HepG2 (cell line): Measurements from ENCODE around the gene CCDC57. TPM values are rescaled to one million over a fixed set of nuclear protein-coding genes. Genes with fewer than 3 reads are reported as not detected.

Source experiments
- ATAD3A ChIP-seq: sonication (generic); formaldehyde crosslinking; IDR thresholded peaks from 2 replicates; pipeline ENCODE4 v1.4.0; 2020; ENCODE audit warnings: missing genetic modification reagents
- EEA1 ChIP-seq: sonication (generic); formaldehyde crosslinking; IDR thresholded peaks from 2 replicates; pipeline ENCODE4 v1.5.1; 2020; ENCODE audit warnings: mild to moderate bottlenecking, missing genetic modification reagents, borderline replicate concordance
- FOXA1 ChIP-seq, 2 experiments: fragments of 450-650 bp in 1 of 2; sonication (generic) in 1 of 2; formaldehyde crosslinking in 1 of 2; IDR thresholded peaks; 2 replicates each; pipeline versions ENCODE4 v1.4.0 to v1.6.1; 2016 to 2020; ENCODE audit warnings: missing genetic modification reagents in 1 of 2
- GPN1 ChIP-seq: sonication (generic); formaldehyde crosslinking; IDR thresholded peaks from 2 replicates; pipeline ENCODE4 v1.5.1; 2020; ENCODE audit warnings: missing genetic modification reagents, borderline replicate concordance
- HDAC2 ChIP-seq: sonication (generic); formaldehyde crosslinking; IDR thresholded peaks from 2 replicates; pipeline ENCODE4 v1.4.0; 2020; ENCODE audit warnings: missing genetic modification reagents
- HNRNPL ChIP-seq: fragments of 200-400 bp; formaldehyde crosslinking; IDR thresholded peaks from 2 replicates; pipeline ENCODE4 v1.6.1; 2017; ENCODE audit warnings: mild to moderate bottlenecking, low read depth, low read length
- HOXA9 ChIP-seq: sonication (generic); formaldehyde crosslinking; IDR thresholded peaks from 2 replicates; pipeline ENCODE4 v1.8.1; 2022; ENCODE audit warnings: missing genetic modification reagents, mild to moderate bottlenecking, moderate library complexity, borderline replicate concordance
- ISX ChIP-seq: sonication (generic); formaldehyde crosslinking; conservative IDR thresholded peaks from 2 replicates; pipeline ENCODE4 v1.5.0; 2020; ENCODE audit warnings: missing genetic modification reagents
- KDM6A ChIP-seq: IDR thresholded peaks from 2 replicates; pipeline ENCODE4 v1.6.1; 2016; ENCODE audit warnings: low read depth
- LBX2 ChIP-seq: sonication (generic); formaldehyde crosslinking; IDR thresholded peaks from 2 replicates; pipeline ENCODE4 v1.5.0; 2020; ENCODE audit warnings: missing genetic modification reagents, mild to moderate bottlenecking, borderline replicate concordance
- MEIS2 ChIP-seq: sonication (generic); formaldehyde crosslinking; IDR thresholded peaks from 2 replicates; pipeline ENCODE4 v1.9.0; 2021; ENCODE audit warnings: mild to moderate bottlenecking, missing genetic modification reagents
- NFIB ChIP-seq: sonication (generic); formaldehyde crosslinking; IDR thresholded peaks from 2 replicates; pipeline ENCODE4 v1.9.0; 2021; ENCODE audit warnings: missing genetic modification reagents, mild to moderate bottlenecking, borderline replicate concordance
- PHF20 ChIP-seq: sonication (generic); formaldehyde crosslinking; IDR thresholded peaks from 2 replicates; pipeline ENCODE4 v1.5.0; 2020; ENCODE audit warnings: mild to moderate bottlenecking, missing genetic modification reagents
- POLR2A ChIP-seq, 2 experiments: IDR thresholded peaks; 2 replicates each; pipeline ENCODE4 v1.6.1; 2011; ENCODE audit warnings: low read depth in 2 of 2, low read length in 2 of 2, mild to moderate bottlenecking in 1 of 2, moderate library complexity in 1 of 2; ENCODE audit not compliant: insufficient read depth in 1 of 2
- SNRNP70 ChIP-seq: fragments of 200-400 bp; formaldehyde crosslinking; IDR thresholded peaks from 2 replicates; pipeline ENCODE4 v1.6.1; 2017; ENCODE audit warnings: mild to moderate bottlenecking, low read depth, low read length, moderate library complexity
- ZFP37 ChIP-seq: sonication (generic); formaldehyde crosslinking; IDR thresholded peaks from 2 replicates; pipeline ENCODE4 v1.4.0; 2020; ENCODE audit warnings: missing genetic modification reagents, borderline replicate concordance
- ZMYM3 ChIP-seq: sonication (generic); formaldehyde crosslinking; IDR thresholded peaks from 2 replicates; pipeline ENCODE4 v1.5.1; 2020; ENCODE audit warnings: mild to moderate bottlenecking, missing genetic modification reagents
- ZNF136 ChIP-seq: sonication (generic); formaldehyde crosslinking; IDR thresholded peaks from 2 replicates; pipeline ENCODE4 v1.8.1; 2022; ENCODE audit warnings: low read depth, mild to moderate bottlenecking, moderate library complexity, missing genetic modification reagents
- ZNF496 ChIP-seq: sonication (generic); formaldehyde crosslinking; IDR thresholded peaks from 2 replicates; pipeline ENCODE4 v1.8.1; 2023; ENCODE audit warnings: mild to moderate bottlenecking, moderate library complexity, missing genetic modification reagents; ENCODE audit not compliant: insufficient replicate concordance
- ZNF607 ChIP-seq: sonication (generic); formaldehyde crosslinking; IDR thresholded peaks from 2 replicates; pipeline ENCODE4 v1.5.1; 2020; ENCODE audit warnings: missing genetic modification reagents, mild to moderate bottlenecking, borderline replicate concordance
- ZNF616 ChIP-seq: sonication (generic); formaldehyde crosslinking; IDR thresholded peaks from 2 replicates; pipeline ENCODE4 v1.5.0; 2020; ENCODE audit warnings: low read depth, mild to moderate bottlenecking, missing genetic modification reagents
- polyA plus RNA-seq, 8 experiments: library from polyadenylated mRNA; depleted of rRNA in 3 of 8; stranded (reverse) in 7 of 8; unstranded in 1 of 8; fragments of >200 nt; fragmentation: Illumina TruSeq in 4 of 8; extraction: Trizol in 4 of 8; gene quantifications; 2 replicates each; pipeline versions ENCODE4 v1.2.1 to v1.2.3, GENCODE V29; 2011 to 2016; ENCODE audit warnings: low read depth in 4 of 8, missing spikeins in 1 of 8, mixed read lengths in 1 of 8; ENCODE audit not compliant: insufficient read depth in 1 of 8
- total RNA-seq, 5 experiments: library from RNA; depleted of rRNA; stranded (reverse); fragments of >200 nt; fragmentation: Illumina TruSeq; extraction: Trizol; gene quantifications; 2 replicates each; pipeline ENCODE4 v1.2.3, GENCODE V29; 2016; ENCODE audit warnings: low read depth in 1 of 5
- TF ChIP-seq, protein P1 (sequence below): sonication (generic); formaldehyde crosslinking; IDR thresholded peaks from 2 replicates; pipeline ENCODE4 v1.5.0; 2020; ENCODE audit warnings: mild to moderate bottlenecking, missing genetic modification reagents
- TF ChIP-seq, protein P2 (sequence below): sonication (generic); formaldehyde crosslinking; IDR thresholded peaks from 2 replicates; pipeline ENCODE4 v1.4.0; 2020; ENCODE audit warnings: missing genetic modification reagents

The CCDC57 gene
- total and polyA plus RNA-seq, 2 of the 13 experiments (the other 11 are each of a cell fraction or from before 2014, with no cell fraction given): 59.3 to 59.9 TPM

GRCh38 chr17:82239926-82240505 lies 27.4 kb upstream of the CCDC57 start (continued):
- 0 out of 2 replicates have a peak, but pooled peaks have one; percentile 20 for TF ChIP-seq HOXA9 (CRISPR knock-in tag)
- no peak; the same call in 1 of the 2 replicates for TF ChIP-seq LBX2 (CRISPR knock-in tag)
- TF ChIP-seq EEA1 (CRISPR knock-in tag): peak; percentile 7; the same call in 1 of the 2 replicates
- peak; percentile 79 for TF ChIP-seq MEIS2 (CRISPR knock-in tag)
- TF ChIP-seq FOXA1 (IDR thresholded peaks at IDR 0.05): no peak
- 0 out of 2 replicates have a peak, but pooled peaks have one; percentile 3 for TF ChIP-seq FOXA1 (CRISPR knock-in tag; IDR thresholded peaks at IDR 0.05)
- TF ChIP-seq, protein P1, sequence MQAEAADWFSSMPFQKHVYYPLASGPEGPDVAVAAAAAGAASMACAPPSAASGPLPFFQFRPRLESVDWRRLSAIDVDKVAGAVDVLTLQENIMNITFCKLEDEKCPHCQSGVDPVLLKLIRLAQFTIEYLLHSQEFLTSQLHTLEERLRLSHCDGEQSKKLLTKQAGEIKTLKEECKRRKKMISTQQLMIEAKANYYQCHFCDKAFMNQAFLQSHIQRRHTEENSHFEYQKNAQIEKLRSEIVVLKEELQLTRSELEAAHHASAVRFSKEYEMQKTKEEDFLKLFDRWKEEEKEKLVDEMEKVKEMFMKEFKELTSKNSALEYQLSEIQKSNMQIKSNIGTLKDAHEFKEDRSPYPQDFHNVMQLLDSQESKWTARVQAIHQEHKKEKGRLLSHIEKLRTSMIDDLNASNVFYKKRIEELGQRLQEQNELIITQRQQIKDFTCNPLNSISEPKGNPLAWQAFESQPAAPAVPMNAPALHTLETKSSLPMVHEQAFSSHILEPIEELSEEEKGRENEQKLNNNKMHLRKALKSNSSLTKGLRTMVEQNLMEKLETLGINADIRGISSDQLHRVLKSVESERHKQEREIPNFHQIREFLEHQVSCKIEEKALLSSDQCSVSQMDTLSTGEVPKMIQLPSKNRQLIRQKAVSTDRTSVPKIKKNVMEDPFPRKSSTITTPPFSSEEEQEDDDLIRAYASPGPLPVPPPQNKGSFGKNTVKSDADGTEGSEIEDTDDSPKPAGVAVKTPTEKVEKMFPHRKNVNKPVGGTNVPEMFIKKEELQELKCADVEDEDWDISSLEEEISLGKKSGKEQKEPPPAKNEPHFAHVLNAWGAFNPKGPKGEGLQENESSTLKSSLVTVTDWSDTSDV (CRISPR knock-in tag): peak; percentile 64
- TF ChIP-seq HNRNPL: peak; percentile 99
- TF ChIP-seq ISX (CRISPR knock-in tag): no peak
- no peak for TF ChIP-seq ZNF136 (CRISPR knock-in tag)
- TF ChIP-seq ZNF607 (CRISPR knock-in tag): no peak
- TF ChIP-seq HDAC2: peak; percentile 40
- 0 out of 2 replicates have a peak, but pooled peaks have one; percentile 27 for TF ChIP-seq ATAD3A (CRISPR knock-in tag)
- peak; percentile 54; the same call in 1 of the 2 replicates for TF ChIP-seq ZFP37 (CRISPR knock-in tag)
- TF ChIP-seq NFIB (CRISPR knock-in tag): no peak
- peak; percentile 39; the same call in 1 of the 2 replicates for TF ChIP-seq ZMYM3 (CRISPR knock-in tag)
- TF ChIP-seq GPN1: no peak
- no peak; the same call in 1 of the 2 replicates for TF ChIP-seq PHF20 (CRISPR knock-in tag)
- TF ChIP-seq KDM6A (CRISPR knock-in tag): 0 out of 2 replicates have a peak, but pooled peaks have one; percentile 56
- peak in 1 of 2 experiments; percentile 16; a peak in 1 of 4 replicates for TF ChIP-seq POLR2A (IDR thresholded peaks at IDR 0.05; ENCODE audit: insufficient read depth in 1 of 2, low read depth in 2 of 2, low read length in 2 of 2)
- TF ChIP-seq, protein P2, sequence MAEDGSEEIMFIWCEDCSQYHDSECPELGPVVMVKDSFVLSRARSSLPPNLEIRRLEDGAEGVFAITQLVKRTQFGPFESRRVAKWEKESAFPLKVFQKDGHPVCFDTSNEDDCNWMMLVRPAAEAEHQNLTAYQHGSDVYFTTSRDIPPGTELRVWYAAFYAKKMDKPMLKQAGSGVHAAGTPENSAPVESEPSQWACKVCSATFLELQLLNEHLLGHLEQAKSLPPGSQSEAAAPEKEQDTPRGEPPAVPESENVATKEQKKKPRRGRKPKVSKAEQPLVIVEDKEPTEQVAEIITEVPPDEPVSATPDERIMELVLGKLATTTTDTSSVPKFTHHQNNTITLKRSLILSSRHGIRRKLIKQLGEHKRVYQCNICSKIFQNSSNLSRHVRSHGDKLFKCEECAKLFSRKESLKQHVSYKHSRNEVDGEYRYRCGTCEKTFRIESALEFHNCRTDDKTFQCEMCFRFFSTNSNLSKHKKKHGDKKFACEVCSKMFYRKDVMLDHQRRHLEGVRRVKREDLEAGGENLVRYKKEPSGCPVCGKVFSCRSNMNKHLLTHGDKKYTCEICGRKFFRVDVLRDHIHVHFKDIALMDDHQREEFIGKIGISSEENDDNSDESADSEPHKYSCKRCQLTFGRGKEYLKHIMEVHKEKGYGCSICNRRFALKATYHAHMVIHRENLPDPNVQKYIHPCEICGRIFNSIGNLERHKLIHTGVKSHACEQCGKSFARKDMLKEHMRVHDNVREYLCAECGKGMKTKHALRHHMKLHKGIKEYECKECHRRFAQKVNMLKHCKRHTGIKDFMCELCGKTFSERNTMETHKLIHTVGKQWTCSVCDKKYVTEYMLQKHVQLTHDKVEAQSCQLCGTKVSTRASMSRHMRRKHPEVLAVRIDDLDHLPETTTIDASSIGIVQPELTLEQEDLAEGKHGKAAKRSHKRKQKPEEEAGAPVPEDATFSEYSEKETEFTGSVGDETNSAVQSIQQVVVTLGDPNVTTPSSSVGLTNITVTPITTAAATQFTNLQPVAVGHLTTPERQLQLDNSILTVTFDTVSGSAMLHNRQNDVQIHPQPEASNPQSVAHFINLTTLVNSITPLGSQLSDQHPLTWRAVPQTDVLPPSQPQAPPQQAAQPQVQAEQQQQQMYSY: 0 out of 2 replicates have a peak, but pooled peaks have one; percentile 26
- TF ChIP-seq SNRNP70: no peak
- no peak for TF ChIP-seq ZNF496 (CRISPR knock-in tag)
- no peak for TF ChIP-seq ZNF616 (CRISPR knock-in tag)
